HG03432 (cell line): Measurements from ENCODE around the gene SFXN4.
"Not testable (repeated sequence)": the region's sequence is repeated elsewhere in the genome, so short reads cannot be mapped to it uniquely, and the experiment has no call there.

Experiments used
- ATAC-seq: cut with Tn5 transposase; IDR thresholded peaks from one replicate; pipeline ENCODE4 v1.9.1; 2021; ENCODE audit warnings: mild to moderate bottlenecking, moderate library complexity; ENCODE audit not compliant: unreplicated experiment

SFXN4 gene

GRCh38 chr10:119149157-119149556 lies 16.4 kb downstream of the SFXN4 start:
- no peak for ATAC-seq

DNA sequence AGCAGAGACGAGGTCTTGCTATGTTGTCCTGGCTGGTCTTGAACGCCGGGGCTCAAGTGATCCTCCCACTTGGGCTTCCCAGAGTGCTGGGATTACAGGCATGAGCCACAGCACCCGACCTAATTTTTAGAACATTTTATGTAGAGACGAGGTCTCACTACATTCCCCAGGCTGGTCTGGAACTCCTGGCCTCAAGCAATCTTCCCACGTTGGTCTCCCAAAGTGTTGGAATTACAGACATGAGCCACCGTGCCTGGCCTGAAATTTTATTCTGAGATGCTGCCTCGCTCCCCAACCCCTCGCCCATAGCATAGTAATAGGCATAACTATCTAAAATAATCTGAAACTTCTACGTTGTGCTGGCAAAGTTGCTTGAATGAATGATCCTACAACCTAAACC lies 21.9 kb downstream of the SFXN4 start:
- ATAC-seq: no peak

DNA sequence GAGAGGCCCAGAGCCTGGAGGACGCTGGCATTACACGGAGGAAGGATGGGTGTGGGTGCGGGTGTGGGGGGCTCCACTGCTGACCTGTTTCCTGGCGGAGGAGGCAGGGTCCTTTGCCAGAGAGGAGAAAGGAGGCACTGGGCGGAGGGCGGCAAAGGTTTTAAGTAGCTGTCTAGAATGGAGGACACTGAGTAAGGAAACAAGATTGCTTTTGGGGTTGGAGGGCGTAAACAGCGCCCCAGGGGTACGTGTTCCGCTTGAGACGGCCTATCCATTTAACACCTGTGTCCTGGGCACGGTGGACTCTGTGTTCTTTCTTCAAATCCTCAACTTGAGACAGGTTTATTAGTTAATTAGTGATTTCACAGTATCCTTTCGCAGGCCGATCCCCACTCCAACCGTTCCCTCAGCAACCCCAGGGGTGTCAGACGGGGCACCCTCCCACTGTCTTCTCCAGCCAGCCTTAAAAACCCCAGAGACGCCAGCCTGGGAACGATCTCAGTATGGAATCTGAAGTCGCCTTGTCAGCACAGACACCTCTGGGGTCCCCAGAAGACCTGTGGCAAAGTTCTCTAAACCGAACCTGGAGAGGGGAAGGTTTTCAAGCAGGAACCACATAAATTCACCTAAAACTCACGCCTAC lies 24.8 kb downstream of the SFXN4 start:
- no peak for ATAC-seq

DNA sequence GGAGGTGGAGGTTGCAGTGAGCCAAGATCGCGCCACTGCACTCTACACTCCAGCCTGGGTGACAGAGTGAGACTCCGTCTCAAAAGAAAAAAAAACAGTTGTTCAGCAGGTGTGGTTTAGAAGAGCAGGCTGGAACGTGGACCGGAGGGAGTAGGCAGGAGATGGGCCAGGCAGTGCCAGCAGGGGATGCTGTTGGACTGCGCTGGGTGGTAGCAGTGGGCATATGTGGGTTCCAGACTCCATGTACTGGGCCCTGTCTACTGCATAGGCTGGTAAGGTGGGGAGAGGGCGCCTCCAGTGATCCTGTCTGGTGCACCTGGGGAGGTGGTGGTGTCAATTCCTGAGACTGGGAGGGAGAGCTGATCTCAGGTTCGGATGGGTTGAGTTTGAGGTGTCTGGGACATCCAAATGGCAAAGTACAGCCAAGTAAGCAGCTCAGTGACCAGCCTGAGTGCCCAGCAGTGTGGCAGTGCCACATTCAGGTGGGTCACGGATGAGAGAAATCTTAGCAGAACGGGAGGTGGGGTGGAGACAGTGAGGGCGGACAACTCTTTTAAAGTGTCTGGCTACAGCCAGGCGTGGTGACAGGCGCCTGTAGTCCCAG lies 25.9 kb downstream of the SFXN4 start:
- ATAC-seq: no peak

DNA sequence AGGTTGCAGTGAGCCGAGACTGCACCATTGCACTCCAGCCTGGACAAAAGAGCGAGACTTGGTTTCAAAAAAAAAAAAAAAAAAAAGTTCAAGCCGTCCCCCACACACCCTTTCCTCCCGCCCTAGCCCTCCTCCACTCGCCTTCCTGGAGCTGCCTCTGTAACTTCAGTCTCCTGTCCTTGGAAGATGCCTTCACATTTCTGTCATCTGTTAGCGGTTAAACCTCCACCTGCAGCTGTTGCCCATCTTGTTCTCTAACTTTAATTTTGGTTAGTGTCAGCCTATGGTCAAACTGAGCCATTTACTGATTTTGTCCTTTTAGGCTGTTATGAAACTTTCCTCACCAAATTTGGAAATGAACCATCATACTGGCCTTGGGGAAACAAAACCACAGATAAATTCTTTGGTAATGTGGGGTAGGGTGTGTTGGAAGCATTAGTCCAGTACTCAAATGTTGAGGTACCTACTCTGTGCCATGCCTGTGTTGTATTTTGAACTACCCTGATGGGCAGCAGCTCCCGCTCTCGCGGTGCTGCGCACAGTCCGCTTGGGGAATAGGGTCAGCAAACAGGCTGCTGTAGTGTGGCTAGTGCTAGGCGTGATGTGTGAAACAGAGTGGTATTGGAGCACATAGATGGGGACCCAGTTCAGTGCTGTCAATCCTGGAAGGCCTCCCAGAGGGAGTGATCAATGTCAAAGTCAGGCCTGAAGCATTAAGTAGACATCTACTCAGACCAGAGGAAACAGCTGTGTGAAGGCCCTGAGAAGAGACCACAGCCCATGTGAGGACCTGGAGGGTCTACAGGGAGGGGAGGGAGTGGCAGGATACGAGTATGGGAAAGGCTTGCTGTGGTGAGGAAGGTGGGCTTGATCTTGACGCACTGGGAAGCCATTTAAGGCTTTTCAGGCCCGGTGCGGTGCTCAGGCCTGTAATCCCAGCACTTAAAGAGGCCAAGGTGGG lies 26.9 kb downstream of the SFXN4 start:
- no peak for ATAC-seq

DNA sequence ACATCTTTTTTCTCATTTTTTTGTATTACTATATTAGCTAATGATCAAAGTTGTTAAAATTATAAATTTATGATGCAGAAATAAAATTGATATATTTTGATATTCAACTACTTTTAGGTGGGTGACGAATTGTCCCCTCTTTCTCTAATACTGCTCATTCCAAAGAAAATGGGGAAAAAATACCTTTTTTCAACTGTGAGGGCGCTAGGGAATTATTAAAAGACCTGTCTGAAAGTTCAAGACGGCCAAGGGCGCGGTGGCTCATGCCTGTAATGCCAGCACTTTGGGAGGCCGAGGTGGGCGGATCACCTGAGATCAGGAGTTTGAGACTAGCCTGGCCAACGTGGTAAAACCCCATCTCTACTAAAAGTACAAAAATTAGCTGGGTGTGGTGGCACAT lies 27.6 kb downstream of the SFXN4 start:
- ATAC-seq: not testable (repeated sequence)

DNA sequence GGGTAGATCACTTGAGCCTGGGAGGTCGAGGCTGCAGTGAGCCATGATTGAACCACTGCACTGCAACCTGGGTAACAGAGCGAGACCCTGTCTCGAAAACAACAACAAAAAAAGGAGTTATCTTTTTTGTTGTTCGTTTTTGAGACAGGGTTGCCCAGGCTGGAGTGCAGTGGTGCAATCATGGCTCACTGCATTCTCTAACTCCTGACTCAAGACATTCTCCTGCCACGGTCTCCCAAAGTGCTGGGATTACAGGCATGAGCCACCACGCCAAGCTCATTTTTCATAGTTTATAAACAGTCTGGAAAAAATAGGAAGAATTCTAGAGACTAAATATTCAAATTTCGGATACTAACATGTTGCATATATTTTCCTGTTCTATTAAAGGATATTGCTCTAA lies 29.4 kb downstream of the SFXN4 start:
- ATAC-seq: no peak

GRCh38 chr10:119135513-119135881 lies 30.0 kb downstream of the SFXN4 start:
- no peak for ATAC-seq

DNA sequence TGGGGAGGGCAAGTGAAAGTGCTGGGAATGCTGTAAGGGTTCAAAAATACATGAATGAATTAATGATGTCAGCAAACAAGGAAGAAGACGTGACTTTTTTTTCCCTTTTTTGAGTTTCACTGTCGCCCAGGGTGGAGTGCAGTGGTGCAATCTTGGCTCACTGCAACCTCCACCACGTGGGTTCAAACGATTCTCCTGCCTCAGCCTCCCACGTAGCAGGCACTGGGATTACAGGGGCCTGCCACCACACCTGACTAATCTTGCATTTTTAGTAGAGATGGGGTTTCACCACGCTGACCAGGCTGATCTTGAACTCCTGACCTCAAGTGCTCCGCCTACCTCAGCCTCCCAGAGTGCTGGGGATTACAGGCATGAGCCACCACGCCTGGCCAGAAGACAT lies 31.6 kb downstream of the SFXN4 start:
- ATAC-seq: no peak

GRCh38 chr10:119132521-119133345 lies 32.8 kb downstream of the SFXN4 start:
- no peak for ATAC-seq

DNA sequence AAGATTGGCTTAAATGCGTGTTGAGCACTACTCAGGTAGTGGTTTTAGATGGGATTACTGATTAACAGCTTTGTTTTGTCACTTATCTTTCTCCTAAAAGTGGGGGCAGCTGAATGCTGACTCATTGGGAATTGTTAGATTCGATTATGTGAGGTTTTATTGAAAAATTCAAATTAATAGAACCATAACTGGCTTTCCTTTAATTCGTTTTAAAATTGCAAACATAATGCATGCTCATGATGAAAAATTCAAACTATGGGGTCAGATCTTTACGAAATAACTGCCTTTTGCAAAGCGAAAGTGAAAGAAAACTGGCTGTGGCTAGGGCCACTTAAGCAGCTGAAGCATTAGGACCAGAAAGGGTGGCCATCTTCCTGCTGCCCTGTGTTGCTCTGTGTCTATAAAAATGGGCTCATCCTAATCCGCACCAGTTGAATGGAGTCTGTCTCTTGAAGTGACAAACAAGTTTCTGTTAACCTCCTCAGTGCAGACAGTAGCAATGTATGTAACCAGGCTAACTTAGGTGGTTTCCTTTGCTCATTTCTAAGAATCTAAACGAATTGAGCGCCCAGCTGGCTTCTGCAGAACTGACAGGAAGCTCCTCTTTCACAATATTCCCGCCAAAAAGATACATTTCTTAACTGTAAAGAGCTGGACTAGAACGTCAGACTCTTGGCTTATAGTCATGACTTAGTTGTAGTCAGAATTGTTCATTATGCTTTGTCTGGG lies 33.8 kb downstream of the SFXN4 start:
- peak; percentile 70 for ATAC-seq

DNA sequence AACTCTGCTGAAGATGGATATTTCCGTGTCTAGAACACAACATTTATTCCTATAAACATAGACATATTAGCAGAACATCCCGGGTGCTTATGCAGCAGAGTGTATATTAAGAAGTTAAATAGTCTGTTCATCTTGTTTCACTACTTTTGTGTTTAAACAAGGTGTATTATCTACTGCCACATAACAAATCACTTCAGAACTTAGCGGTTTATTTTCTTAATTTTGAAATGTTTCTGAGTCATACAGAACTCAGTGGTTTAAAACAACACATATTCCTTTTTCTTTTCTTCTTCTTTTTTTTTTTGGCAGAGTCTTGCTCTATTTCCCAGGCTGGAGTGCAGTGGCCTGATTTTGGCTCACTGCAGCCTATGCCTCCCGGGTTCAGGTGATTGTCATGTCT lies 35.8 kb downstream of the SFXN4 start:
- no peak for ATAC-seq

GRCh38 chr10:119125942-119126341 lies 39.6 kb downstream of the SFXN4 start:
- no peak for ATAC-seq

DNA sequence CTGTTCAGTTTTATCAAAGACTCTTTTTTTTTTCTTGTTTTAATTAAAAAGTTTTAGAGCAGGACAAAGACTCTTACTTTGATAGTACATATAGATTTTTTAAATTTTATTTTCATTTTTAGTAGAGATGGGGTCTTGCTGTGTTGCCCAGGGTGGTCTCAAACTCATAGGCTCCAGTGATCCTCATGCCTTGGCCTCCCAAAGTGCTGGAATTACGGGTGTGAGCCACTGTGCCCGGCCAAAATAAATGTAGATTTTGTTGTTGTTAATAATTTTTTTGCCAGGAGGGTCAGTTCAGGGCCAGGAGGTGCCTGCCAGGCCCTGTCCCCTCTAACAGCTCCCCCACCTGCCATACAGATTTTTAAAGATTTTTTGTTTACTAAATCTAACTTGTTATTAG lies 44.6 kb downstream of the SFXN4 start:
- no peak for ATAC-seq

DNA sequence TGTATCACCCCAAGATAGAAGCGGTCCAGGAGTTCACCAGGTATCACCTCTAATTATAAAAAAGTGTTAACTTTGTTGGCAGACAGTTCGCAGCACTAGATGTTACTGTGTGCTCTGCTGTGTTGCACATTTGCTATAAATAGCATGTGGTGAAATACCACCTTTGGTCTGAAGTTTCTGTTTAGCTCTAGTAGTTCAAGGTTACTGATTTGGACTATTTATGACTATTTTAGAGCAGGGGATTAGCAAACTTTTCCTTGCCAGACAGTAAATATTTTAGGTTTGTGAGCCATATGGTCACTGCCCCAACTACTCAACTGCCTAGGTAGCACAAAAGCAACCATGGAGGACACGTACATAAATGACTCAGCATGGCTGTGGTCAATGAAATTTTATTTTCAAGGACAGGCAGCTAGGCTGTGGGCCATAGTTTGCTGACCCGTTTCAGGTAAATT lies 45.1 kb downstream of the SFXN4 start:
- peak; percentile 92 for ATAC-seq

GRCh38 chr10:119119400-119119799 lies 46.1 kb downstream of the SFXN4 start:
- ATAC-seq: no peak

- ATAC-seq: no peak
These were observed 47.3 kb downstream of the SFXN4 start for GRCh38 chr10:119118231-119118630.

DNA sequence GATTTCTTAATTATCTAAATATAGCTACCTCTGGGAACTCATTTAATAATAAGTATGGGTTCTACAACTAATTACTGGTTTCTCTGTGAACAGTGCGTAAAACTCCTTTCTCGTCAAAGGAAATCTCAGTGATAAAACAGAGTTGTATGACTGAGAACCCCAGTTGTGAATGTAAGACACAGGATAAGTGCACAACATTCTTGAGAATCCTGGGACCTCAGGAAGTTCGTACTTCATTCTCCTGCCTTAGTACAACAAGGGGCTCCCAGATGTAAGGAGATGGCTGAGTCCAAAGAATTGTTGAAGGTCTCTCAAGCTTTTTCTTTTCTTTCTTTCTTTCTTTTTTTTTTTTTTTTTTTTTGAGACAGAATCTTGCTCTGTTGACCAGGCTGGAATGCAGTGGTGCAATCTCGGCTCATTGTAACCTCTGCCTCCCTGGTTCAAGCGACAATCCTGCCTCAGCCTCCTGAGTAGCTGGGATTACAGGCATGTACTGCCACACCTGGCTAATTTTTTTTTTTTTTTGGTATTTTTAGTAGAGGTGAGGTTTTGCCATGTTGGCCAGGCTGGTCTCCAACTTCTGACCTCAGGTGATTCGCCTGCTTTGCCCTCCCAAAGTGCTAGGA lies 49.1 kb downstream of the SFXN4 start:
- ATAC-seq: no peak

DNA sequence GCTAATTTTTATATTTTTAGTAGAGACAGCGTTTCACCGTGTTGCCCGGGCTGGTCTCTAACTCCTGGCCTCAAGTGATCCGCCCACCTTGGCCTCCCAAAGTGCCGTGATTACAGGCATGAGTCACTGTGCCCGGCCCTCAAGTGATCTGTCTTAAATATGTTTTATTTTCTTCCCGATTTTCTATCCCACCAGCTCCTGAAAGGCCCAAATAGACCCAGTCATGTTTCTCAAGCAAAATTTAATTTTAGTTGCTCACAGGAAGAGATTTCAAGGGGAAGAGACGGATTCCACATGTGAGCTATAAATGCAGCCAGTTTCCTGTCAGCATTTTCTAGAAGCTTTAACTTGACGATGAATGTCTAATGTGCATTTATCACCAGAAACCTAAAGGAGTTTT lies 49.6 kb downstream of the SFXN4 start:
- no peak for ATAC-seq
